ENCODE data around the gene SYNPR. TPM values are rescaled to one million over a fixed set of nuclear protein-coding genes. Genes with fewer than 3 reads are reported as not detected.

SYNPR gene
- total RNA-seq, 4 donors from 2014 or later = not detected

DNA sequence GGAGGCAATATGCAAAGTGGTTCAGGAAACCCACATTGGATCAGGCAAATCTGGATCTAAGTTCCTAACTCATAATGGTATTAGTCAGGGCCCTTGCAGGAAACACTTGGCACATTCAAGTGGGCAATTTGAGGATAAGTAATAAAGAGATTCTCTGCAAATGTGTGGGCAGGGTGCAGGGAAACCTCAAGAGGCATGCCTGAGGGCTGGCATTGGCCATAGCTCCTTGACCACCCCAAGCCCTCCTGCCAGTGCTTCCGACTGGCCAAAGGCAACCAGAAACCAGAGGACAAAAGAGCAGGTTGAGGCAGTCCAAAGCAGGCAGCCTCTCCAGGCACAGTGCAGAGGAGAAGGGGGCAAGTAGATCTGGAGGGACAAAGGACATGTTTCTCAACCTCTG is 243.5 kb downstream of the SYNPR start:
- Histone ChIP-seq H3K36me3 (no peaks in the 10 kb centered on the region), H3K27ac (no peak overlapping the region), H3K4me3 (no peak overlapping the region), H3K4me1 (no peaks in the 10 kb centered on the region), H3K9me3 (no peaks in the 10 kb centered on the region), H3K27me3 (no peaks in the 10 kb centered on the region)
- 80 to 100% methylated on average over 1 of the region's 1 CpG for WGBS, 2 donors (ENCODE audit: low coverage in 1 of 2)
- TF ChIP-seq CTCF (IDR thresholded peaks at IDR 0.05) (no peak), EP300 (IDR thresholded peaks at IDR 0.05; ENCODE audit: low read depth) (no peak), POLR2A (IDR thresholded peaks at IDR 0.05) (no peak), POLR2AphosphoS5 (IDR thresholded peaks at IDR 0.05) (no peak)
- DNase-seq = no peak
- in situ Hi-C loops (cut with MboI; ENCODE audit: low pct_ligation_motif_present in 1 of 4, low pct_unique_long_range_greater_than_20kb in 1 of 4, low sequenced_read_pairs in 3 of 4) = no loop called here
- intact Hi-C loops (cut with DNase I; ENCODE audit: low total_unique reads) = no loop called here

DNA sequence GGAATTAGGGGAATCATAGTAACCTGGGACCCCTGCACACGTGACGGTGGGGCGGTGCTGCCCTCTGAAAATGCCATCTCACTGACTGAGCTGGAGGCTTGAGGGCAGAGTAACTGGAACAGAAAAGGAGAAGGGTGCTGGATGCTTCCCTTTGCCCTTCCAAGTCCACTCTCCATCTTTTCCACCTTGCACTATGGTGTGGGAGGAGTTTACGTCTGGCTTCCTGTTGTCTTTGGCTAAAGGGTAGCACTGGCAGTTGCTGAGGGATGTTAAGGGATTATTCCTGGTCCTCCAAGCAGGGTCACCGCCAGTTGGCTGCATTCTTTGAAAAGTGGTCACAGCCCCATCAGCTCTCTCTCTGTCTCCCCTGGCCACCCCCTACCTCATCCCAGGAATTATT is 245.0 kb downstream of the SYNPR start:
- no peaks in the 10 kb centered on the region for H3K27me3 ChIP-seq
- no peak overlapping the region for H3K4me3 ChIP-seq
- 54 to 72% methylated on average over 5 of the region's 5 CpGs for WGBS, 2 donors (ENCODE audit: low coverage in 1 of 2)
- in situ Hi-C loops (cut with MboI; ENCODE audit: low pct_ligation_motif_present in 1 of 4, low pct_unique_long_range_greater_than_20kb in 1 of 4, low sequenced_read_pairs in 3 of 4) = no loop called here
- H3K36me3 ChIP-seq = no peaks in the 10 kb centered on the region
- no peaks in the 10 kb centered on the region for H3K9me3 ChIP-seq
- H3K4me1 ChIP-seq = no peaks in the 10 kb centered on the region
- no peak for TF ChIP-seq POLR2AphosphoS5 (IDR thresholded peaks at IDR 0.05)
- no peak for TF ChIP-seq EP300 (IDR thresholded peaks at IDR 0.05; ENCODE audit: low read depth)
- TF ChIP-seq POLR2A (IDR thresholded peaks at IDR 0.05) = no peak
- TF ChIP-seq CTCF (IDR thresholded peaks at IDR 0.05) = no peak
- H3K27ac ChIP-seq = no peak overlapping the region
- no peak for DNase-seq
- intact Hi-C loops (cut with DNase I; ENCODE audit: low total_unique reads) = no loop called here

- Histone ChIP-seq H3K4me3 (no peak overlapping the region), H3K27ac (no peak overlapping the region), H3K27me3 (no peaks in the 10 kb centered on the region), H3K36me3 (no peaks in the 10 kb centered on the region), H3K4me1 (no peaks in the 10 kb centered on the region), H3K9me3 (no peaks in the 10 kb centered on the region)
- in situ Hi-C loops (cut with MboI; ENCODE audit: low pct_ligation_motif_present in 1 of 4, low pct_unique_long_range_greater_than_20kb in 1 of 4, low sequenced_read_pairs in 3 of 4) (no loop called here), intact Hi-C loops (cut with DNase I; ENCODE audit: low total_unique reads) (no loop called here)
- no peak for DNase-seq
- no peak for TF ChIP-seq CTCF (IDR thresholded peaks at IDR 0.05)
- no peak for TF ChIP-seq EP300 (IDR thresholded peaks at IDR 0.05; ENCODE audit: low read depth)
- TF ChIP-seq POLR2A (IDR thresholded peaks at IDR 0.05) = no peak
- TF ChIP-seq POLR2AphosphoS5 (IDR thresholded peaks at IDR 0.05) = no peak
- 79 to 92% methylated on average over 4 of the region's 4 CpGs for WGBS, 2 donors (ENCODE audit: low coverage in 1 of 2)
Observed at GRCh38 chr3:63528325-63529000, 250.4 kb downstream of the SYNPR start.

- no peak for DNase-seq
- Histone ChIP-seq H3K9me3 (no peaks in the 10 kb centered on the region), H3K4me3 (no peak overlapping the region), H3K27me3 (no peaks in the 10 kb centered on the region), H3K36me3 (no peaks in the 10 kb centered on the region), H3K27ac (no peak overlapping the region), H3K4me1 (no peaks in the 10 kb centered on the region)
- in situ Hi-C loops (cut with MboI; ENCODE audit: low pct_ligation_motif_present in 1 of 4, low pct_unique_long_range_greater_than_20kb in 1 of 4, low sequenced_read_pairs in 3 of 4) = no loop called here
- intact Hi-C loops (cut with DNase I; ENCODE audit: low total_unique reads) = no loop called here
- WGBS, 2 donors (ENCODE audit: low coverage in 1 of 2) = 56 to 77% methylated on average over 5 of the region's 5 CpGs
- TF ChIP-seq CTCF (IDR thresholded peaks at IDR 0.05) (no peak), POLR2A (IDR thresholded peaks at IDR 0.05) (no peak), POLR2AphosphoS5 (IDR thresholded peaks at IDR 0.05) (no peak), EP300 (IDR thresholded peaks at IDR 0.05; ENCODE audit: low read depth) (no peak)
Observed at GRCh38 chr3:63532521-63532920, 254.4 kb downstream of the SYNPR start.
